Neural progenitor cell (in vitro differentiated cells): ENCODE data around the gene FKBP15. TPM values are rescaled to one million over a fixed set of nuclear protein-coding genes. Genes with fewer than 3 reads are reported as not detected.
"Not testable (repeated sequence)": the region's sequence is repeated elsewhere in the genome, so short reads cannot be mapped to it uniquely, and the experiment has no call there.

ENCODE experiments used
- DNase-seq: peaks from one replicate; pipeline ENCODE4 v3.0.0-alpha.2; 2016; ENCODE audit warnings: low spot score
- H2AFZ ChIP-seq: fragments of 200-600 bp; sonication (generic); replicated peaks from 2 replicates; pipeline ENCODE4 v1.6.1; 2016; ENCODE audit warnings: antibody characterized with exemption
- H3F3A ChIP-seq: fragments of 200-600 bp; sonication (generic); 2 replicates; pipeline ENCODE4 v1.6.1; 2016; ENCODE audit warnings: antibody characterized with exemption, low read depth
- H3K27ac ChIP-seq: fragments of 200-600 bp; sonication (generic); 2 replicates; pipeline ENCODE4 v1.5.1; 2016; ENCODE audit warnings: mild to moderate bottlenecking
- H3K27me3 ChIP-seq: fragments of 200-600 bp; sonication (generic); 2 replicates; pipeline ENCODE4 v1.6.1; 2016; ENCODE audit warnings: mild to moderate bottlenecking, moderate library complexity
- H3K36me3 ChIP-seq: fragments of 200-600 bp; sonication (generic); 2 replicates; pipeline ENCODE4 v1.5.1; 2016
- H3K4me1 ChIP-seq: fragments of 200-600 bp; sonication (generic); 2 replicates; pipeline ENCODE4 v1.6.1; 2016; ENCODE audit warnings: mixed run types
- H3K4me2 ChIP-seq: fragments of 200-600 bp; sonication (generic); 2 replicates; pipeline ENCODE4 v1.6.1; 2016
- H3K4me3 ChIP-seq: fragments of 200-600 bp; sonication (generic); 2 replicates; pipeline ENCODE4 v1.5.1; 2016
- H3K79me2 ChIP-seq: fragments of 200-600 bp; sonication (generic); 2 replicates; pipeline ENCODE4 v1.6.1; 2016; ENCODE audit warnings: low read depth
- H3K9ac ChIP-seq: fragments of 200-600 bp; sonication (generic); 2 replicates; pipeline ENCODE4 v1.6.1; 2016
- H3K9me3 ChIP-seq: fragments of 200-600 bp; sonication (generic); 2 replicates; pipeline ENCODE4 v1.5.1; 2016; ENCODE audit warnings: low read depth
- H4K20me1 ChIP-seq: fragments of 200-600 bp; sonication (generic); 2 replicates; pipeline ENCODE4 v1.6.1; 2016; ENCODE audit warnings: low read depth
- H3K27ac Mint-ChIP-seq: 3 replicates; pipeline ENCODE4 v1.8.0; 2021; ENCODE audit warnings: mixed read lengths
- H3K27me3 Mint-ChIP-seq: 2 replicates; pipeline ENCODE4 v1.8.0; 2022; ENCODE audit warnings: low read depth, mild to moderate bottlenecking, inconsistent platforms, moderate library complexity, mixed read lengths; ENCODE audit not compliant: insufficient read depth
- H3K36me3 Mint-ChIP-seq: 3 replicates; pipeline ENCODE4 v1.8.0; 2021; ENCODE audit warnings: mixed read lengths
- H3K4me1 Mint-ChIP-seq: 3 replicates; pipeline ENCODE4 v1.8.0; 2021; ENCODE audit warnings: mixed read lengths
- H3K4me3 Mint-ChIP-seq: 3 replicates; pipeline ENCODE4 v1.8.0; 2021; ENCODE audit warnings: mild to moderate bottlenecking, moderate library complexity, mixed read lengths
- H3K9me3 Mint-ChIP-seq: 3 replicates; pipeline ENCODE4 v1.8.0; 2020; ENCODE audit warnings: mixed read lengths
- EZH2 ChIP-seq: fragments of 200-600 bp; sonication (generic); IDR thresholded peaks from 2 replicates; pipeline ENCODE4 v1.6.1; 2017; ENCODE audit warnings: antibody characterized with exemption, mild to moderate bottlenecking, moderate library complexity
- EZH2phosphoT487 ChIP-seq: fragments of 200-600 bp; sonication (generic); IDR thresholded peaks from 2 replicates; pipeline ENCODE4 v1.6.1; 2017; ENCODE audit warnings: antibody characterized with exemption
- total RNA-seq: library from RNA; depleted of rRNA; stranded (reverse); fragments of >200 nt; gene quantifications from 2 replicates; pipeline ENCODE4 v1.2.3, GENCODE V29; 2015; ENCODE audit warnings: low replicate concordance
- TF ChIP-seq, protein P1 (sequence below): fragments of 200-600 bp; sonication (generic); IDR thresholded peaks from 2 replicates; pipeline ENCODE4 v1.5.1; 2017; ENCODE audit warnings: antibody characterized with exemption, mild to moderate bottlenecking

The FKBP15 gene
- total RNA-seq, 1 donor from 2014 or later: 25.5 TPM

DNA sequence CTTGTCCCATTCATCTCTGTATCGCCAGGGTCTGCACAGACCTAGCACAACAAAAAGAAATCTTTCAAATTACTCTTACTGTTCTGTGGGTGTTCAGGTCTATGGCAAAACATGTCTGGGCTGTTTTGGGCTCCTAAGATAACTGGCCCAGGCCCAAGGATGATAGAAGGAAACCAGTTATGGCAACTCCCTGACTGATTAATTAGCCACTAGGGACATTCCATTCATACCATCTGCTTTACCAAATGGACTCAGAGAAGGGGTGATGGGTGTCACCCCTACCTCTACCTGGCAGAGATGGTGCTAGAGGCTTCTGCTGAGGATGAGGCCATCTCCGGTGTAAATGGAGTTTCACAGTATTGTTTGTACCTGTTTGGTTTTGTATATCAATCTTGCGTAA is 68.4 kb downstream of the FKBP15 start:
- H3K4me1 ChIP-seq: peaks cover 2% of the 10 kb centered on the region
- H3K27ac ChIP-seq: no peak overlapping the region
- no peak overlapping the region for H3K27ac Mint-ChIP-seq

DNA sequence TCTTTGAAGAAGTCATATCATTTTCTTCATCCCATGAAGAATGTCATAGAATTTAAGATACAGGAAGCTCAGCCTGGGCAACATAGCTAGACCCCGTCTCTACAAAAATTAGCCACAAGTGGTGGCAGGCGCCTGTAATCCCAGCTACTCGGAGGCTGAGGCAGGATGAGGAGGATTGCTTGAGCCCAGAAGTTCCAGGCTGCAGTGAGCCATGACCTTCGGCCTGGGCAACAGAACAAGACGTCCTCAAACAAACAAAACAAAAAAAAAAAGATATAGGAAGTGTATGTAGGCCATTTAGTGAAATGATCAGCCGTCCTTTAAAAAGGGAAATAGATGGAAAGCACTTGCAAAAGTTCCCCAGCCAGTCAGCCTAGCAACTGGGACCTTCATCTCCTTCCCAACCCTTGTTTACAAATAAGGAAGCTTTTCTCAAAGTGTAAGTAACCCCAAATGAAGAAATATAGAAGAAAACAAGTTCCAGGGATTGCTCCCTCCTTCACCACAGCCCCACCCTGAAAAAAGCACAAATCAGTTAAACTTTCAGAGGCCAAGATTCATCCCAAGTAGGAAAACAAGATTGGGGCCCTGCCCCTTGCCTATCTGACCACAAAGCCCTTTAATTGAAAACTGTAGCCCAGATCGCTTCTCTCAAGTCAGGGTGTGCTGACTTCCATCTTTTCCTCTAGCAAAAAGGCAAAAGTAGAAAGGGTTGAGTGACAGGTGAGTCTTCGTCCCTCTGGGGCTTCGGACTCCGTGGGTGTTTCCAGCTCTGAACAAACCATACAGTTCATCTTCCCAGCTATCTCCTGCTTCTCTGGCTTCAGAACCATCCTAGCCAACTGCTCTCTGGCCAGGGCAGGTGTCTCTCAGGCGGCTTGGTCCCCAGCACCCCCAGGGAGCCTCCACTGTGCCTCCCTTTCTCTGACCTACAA is 69.1 kb downstream of the FKBP15 start:
- H3K36me3 ChIP-seq: no peaks in the 10 kb centered on the region
- H3K4me3 ChIP-seq: peak overlapping the region; percentile 83
- no peaks in the 10 kb centered on the region for H3K9me3 ChIP-seq
- no peak for DNase-seq
- H3K4me2 ChIP-seq: peak overlapping the region; percentile 91
- peaks cover 5% of the 10 kb centered on the region for H3K4me1 Mint-ChIP-seq
- no peak overlapping the region for H3K9ac ChIP-seq
- no peaks in the 10 kb centered on the region for H4K20me1 ChIP-seq
- no peak for TF ChIP-seq EZH2phosphoT487
- TF ChIP-seq, protein P1, sequence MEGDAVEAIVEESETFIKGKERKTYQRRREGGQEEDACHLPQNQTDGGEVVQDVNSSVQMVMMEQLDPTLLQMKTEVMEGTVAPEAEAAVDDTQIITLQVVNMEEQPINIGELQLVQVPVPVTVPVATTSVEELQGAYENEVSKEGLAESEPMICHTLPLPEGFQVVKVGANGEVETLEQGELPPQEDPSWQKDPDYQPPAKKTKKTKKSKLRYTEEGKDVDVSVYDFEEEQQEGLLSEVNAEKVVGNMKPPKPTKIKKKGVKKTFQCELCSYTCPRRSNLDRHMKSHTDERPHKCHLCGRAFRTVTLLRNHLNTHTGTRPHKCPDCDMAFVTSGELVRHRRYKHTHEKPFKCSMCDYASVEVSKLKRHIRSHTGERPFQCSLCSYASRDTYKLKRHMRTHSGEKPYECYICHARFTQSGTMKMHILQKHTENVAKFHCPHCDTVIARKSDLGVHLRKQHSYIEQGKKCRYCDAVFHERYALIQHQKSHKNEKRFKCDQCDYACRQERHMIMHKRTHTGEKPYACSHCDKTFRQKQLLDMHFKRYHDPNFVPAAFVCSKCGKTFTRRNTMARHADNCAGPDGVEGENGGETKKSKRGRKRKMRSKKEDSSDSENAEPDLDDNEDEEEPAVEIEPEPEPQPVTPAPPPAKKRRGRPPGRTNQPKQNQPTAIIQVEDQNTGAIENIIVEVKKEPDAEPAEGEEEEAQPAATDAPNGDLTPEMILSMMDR: no peak
- TF ChIP-seq EZH2: no peak
- H3K79me2 ChIP-seq: no peaks in the 10 kb centered on the region
- H3K27me3 ChIP-seq: peaks cover 36% of the 10 kb centered on the region
- no peaks in the 10 kb centered on the region for H3K9me3 Mint-ChIP-seq
- H3K4me3 Mint-ChIP-seq: peak overlapping the region; percentile 84
- peaks cover 2% of the 10 kb centered on the region for H3K4me1 ChIP-seq
- H3K27me3 Mint-ChIP-seq: peaks cover 17% of the 10 kb centered on the region
- H3K27ac Mint-ChIP-seq: no peak overlapping the region
- H2AFZ ChIP-seq: peak overlapping the region; percentile 93
- H3F3A ChIP-seq: peaks cover 8% of the 10 kb centered on the region
- no peaks in the 10 kb centered on the region for H3K36me3 Mint-ChIP-seq
- no peak overlapping the region for H3K27ac ChIP-seq

More for the DNA sequence above, 68.4 kb downstream of the FKBP15 start:
- H3K4me2 ChIP-seq: no peak overlapping the region
- H3F3A ChIP-seq: peaks cover 8% of the 10 kb centered on the region
- no peaks in the 10 kb centered on the region for H3K9me3 ChIP-seq
- H3K9me3 Mint-ChIP-seq: no peaks in the 10 kb centered on the region
- no peaks in the 10 kb centered on the region for H3K36me3 Mint-ChIP-seq
- TF ChIP-seq EZH2: no peak
- TF ChIP-seq EZH2phosphoT487: no peak
- TF ChIP-seq, protein P1: no peak
- H2AFZ ChIP-seq: no peak overlapping the region
- H3K9ac ChIP-seq: no peak overlapping the region
- H3K4me1 Mint-ChIP-seq: peaks cover 5% of the 10 kb centered on the region
- DNase-seq: no peak
- H3K27me3 ChIP-seq: peaks cover 36% of the 10 kb centered on the region
- H3K27me3 Mint-ChIP-seq: peaks cover 17% of the 10 kb centered on the region
- no peaks in the 10 kb centered on the region for H4K20me1 ChIP-seq
- peak overlapping the region; percentile 84 for H3K4me3 Mint-ChIP-seq
- no peaks in the 10 kb centered on the region for H3K36me3 ChIP-seq
- H3K4me3 ChIP-seq: no peak overlapping the region
- no peaks in the 10 kb centered on the region for H3K79me2 ChIP-seq

DNA sequence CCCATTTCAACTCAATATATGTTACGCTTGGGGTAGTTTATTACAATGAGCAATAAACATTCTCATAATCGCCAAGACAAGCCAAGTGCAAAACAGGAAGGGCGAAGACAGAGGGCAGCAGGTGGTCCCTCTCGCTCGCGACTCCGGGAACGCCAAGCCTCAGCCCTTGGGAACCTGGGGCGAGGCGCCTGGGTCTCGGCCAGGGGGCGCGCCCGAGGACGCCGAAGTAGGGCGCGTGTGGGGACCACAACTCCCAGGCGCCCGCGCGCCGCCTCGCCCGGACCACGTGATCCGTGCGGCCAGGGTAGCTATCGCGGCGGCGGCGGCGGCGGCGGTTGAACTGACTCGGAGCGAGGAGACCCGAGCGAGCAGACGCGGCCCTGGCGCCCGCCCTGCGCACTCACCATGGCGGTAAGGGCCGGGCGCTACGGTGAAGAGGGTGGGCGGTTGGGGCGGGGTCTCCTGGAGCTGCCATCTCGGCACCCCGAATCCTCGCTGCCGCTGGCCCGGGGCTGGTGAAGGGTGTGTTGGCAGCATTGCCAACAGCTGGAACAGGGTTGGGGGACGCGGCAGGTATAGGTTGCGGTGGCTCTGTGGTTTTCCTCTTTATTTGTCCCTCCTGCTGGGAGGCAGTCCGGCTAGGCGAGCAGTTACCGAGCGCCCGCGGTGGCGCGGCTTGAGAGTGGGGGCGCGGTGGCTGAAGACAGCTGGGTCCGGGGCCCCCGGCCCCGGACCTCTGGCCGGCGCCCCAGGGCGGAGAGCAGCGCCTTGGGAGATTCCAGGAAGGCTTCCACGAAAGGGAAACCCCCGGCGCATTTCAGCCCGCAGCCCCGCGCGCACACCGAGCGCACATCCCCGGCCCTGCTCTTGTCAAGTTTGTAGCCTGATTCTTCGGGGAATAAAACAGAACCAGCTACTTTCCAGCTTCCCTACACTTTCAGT is 70.1 kb downstream of the FKBP15 start, which contains the start of gene SLC31A2:
Gene SLC31A2 (plus strand): TSS at position 338 of the 942 bp plus-strand sequence. CDS start 68 bp downstream, at position 406.
- TF ChIP-seq EZH2: peak; percentile 58
- TF ChIP-seq, protein P1: peak; percentile 57
- TF ChIP-seq EZH2phosphoT487: peak; percentile 57
- Mint-ChIP-seq H3K27me3 (peaks cover 17% of the 10 kb centered on the region), H3K9me3 (no peaks in the 10 kb centered on the region), H3K36me3 (no peaks in the 10 kb centered on the region), H3K4me1 (peaks cover 1% of the 10 kb centered on the region), H3K27ac (no peak within 1 kb of the TSS), H3K4me3 (peak within 1 kb of the TSS; percentile 84)
- peak; percentile 96 for DNase-seq
- H2AFZ ChIP-seq: peak within 1 kb of the TSS; percentile 93
- peak within 1 kb of the TSS; percentile 83 for H3K4me3 ChIP-seq
- H3K9me3 ChIP-seq: no peaks in the 10 kb centered on the region
- no peaks in the 10 kb centered on the region for H4K20me1 ChIP-seq
- H3K36me3 ChIP-seq: no peaks in the 10 kb centered on the region
- H3K4me2 ChIP-seq: peak within 1 kb of the TSS; percentile 91
- no peaks in the 10 kb centered on the region for H3K79me2 ChIP-seq
- no peak within 1 kb of the TSS for H3K27ac ChIP-seq
- H3K27me3 ChIP-seq: peaks cover 36% of the 10 kb centered on the region
- peaks cover 2% of the 10 kb centered on the region for H3K4me1 ChIP-seq
- H3K9ac ChIP-seq: no peak within 1 kb of the TSS
- peaks cover 8% of the 10 kb centered on the region for H3F3A ChIP-seq

DNA sequence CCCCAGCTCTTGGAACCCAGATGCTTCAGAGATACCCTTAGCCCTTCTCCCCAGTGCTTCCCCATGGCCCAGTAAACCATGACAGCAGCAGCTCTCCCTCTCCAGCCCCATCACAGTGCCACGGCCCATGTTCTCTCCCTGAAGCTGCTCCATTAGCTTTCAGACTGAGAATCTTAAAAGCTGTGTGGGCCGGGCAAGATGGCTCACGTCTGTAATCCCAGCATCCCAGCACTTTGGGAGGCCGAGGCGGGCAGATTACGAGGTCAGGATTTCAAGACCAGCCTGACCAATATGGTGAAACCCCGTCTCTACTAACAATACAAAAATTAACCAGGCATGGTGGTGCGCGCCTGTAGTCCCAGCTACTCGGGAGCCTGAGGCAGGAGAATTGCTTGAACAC is 71.5 kb downstream of the FKBP15 start:
- Mint-ChIP-seq H3K27me3 (peaks cover 17% of the 10 kb centered on the region), H3K4me3 (peak overlapping the region; percentile 46)
- H3K27ac ChIP-seq, H3K4me3 ChIP-seq, H3K9me3 Mint-ChIP-seq, H3K36me3 Mint-ChIP-seq, H3K79me2 ChIP-seq, H3K36me3 ChIP-seq, DNase-seq, H3K9ac ChIP-seq, H3K27ac Mint-ChIP-seq, H2AFZ ChIP-seq, H3K4me1 Mint-ChIP-seq, H3K4me2 ChIP-seq, H3K4me1 ChIP-seq, H4K20me1 ChIP-seq, H3K9me3 ChIP-seq, H3F3A ChIP-seq: not testable (repeated sequence)
- H3K27me3 ChIP-seq: peaks cover 36% of the 10 kb centered on the region
